GM23248 (cell line): ENCODE data around the gene MACF1. TPM values are rescaled to one million over a fixed set of nuclear protein-coding genes. Genes with fewer than 3 reads are reported as not detected.

Source experiments
- DNase-seq: peaks from one replicate; pipeline ENCODE4 v3.0.0-alpha.2; 2015
- H2AFZ ChIP-seq: fragments of 200-600 bp; sonication (generic); 2 replicates; pipeline ENCODE4 v1.6.1; 2016; ENCODE audit warnings: antibody characterized with exemption
- H3F3A ChIP-seq: fragments of 200-600 bp; sonication (generic); 2 replicates; pipeline ENCODE4 v1.6.1; 2016; ENCODE audit warnings: mild to moderate bottlenecking, antibody characterized with exemption, mixed run types; ENCODE audit not compliant: insufficient read depth
- H3K27ac ChIP-seq: fragments of 200-600 bp; sonication (generic); 2 replicates; pipeline ENCODE4 v1.5.1; 2016; ENCODE audit warnings: mild to moderate bottlenecking
- H3K27me3 ChIP-seq: fragments of 200-600 bp; sonication (generic); replicated peaks from 2 replicates; pipeline ENCODE4 v1.6.1; 2016; ENCODE audit warnings: mild to moderate bottlenecking; ENCODE audit not compliant: insufficient read depth
- H3K36me3 ChIP-seq: fragments of 200-600 bp; sonication (generic); 2 replicates; pipeline ENCODE4 v1.6.1; 2016; ENCODE audit warnings: low read depth, mild to moderate bottlenecking
- H3K4me1 ChIP-seq: fragments of 200-600 bp; sonication (generic); 2 replicates; pipeline ENCODE4 v1.6.1; 2016; ENCODE audit warnings: mild to moderate bottlenecking; ENCODE audit not compliant: insufficient read depth
- H3K4me2 ChIP-seq: fragments of 200-600 bp; sonication (generic); one replicate; pipeline ENCODE4 v1.6.1; 2016; ENCODE audit warnings: mild to moderate bottlenecking; ENCODE audit not compliant: unreplicated experiment
- H3K4me3 ChIP-seq: fragments of 200-600 bp; sonication (generic); 2 replicates; pipeline ENCODE4 v1.5.1; 2016; ENCODE audit warnings: mild to moderate bottlenecking
- H3K79me2 ChIP-seq: fragments of 200-600 bp; sonication (generic); 2 replicates; pipeline ENCODE4 v1.6.1; 2016; ENCODE audit warnings: mild to moderate bottlenecking; ENCODE audit not compliant: insufficient read depth
- H3K9ac ChIP-seq: fragments of 200-600 bp; sonication (generic); 2 replicates; pipeline ENCODE4 v1.6.1; 2016; ENCODE audit warnings: mild to moderate bottlenecking
- H3K9me2 ChIP-seq: fragments of 200-600 bp; sonication (generic); 2 replicates; pipeline ENCODE4 v1.6.1; 2016; ENCODE audit warnings: mixed run types, mild to moderate bottlenecking, moderate library complexity; ENCODE audit not compliant: insufficient read depth
- H3K9me3 ChIP-seq: fragments of 200-600 bp; sonication (generic); one replicate; pipeline ENCODE4 v1.6.1; 2017; ENCODE audit warnings: low read depth
- H4K20me1 ChIP-seq: fragments of 200-600 bp; sonication (generic); 2 replicates; pipeline ENCODE4 v1.6.0; 2016; ENCODE audit not compliant: insufficient read depth
- EZH2 ChIP-seq: fragments of 200-600 bp; sonication (generic); IDR thresholded peaks from 2 replicates; pipeline ENCODE4 v1.6.1; 2018; ENCODE audit warnings: antibody characterized with exemption, mild to moderate bottlenecking; ENCODE audit not compliant: insufficient read depth, poor library complexity, severe bottlenecking
- EZH2phosphoT487 ChIP-seq: fragments of 200-600 bp; sonication (generic); IDR thresholded peaks from 2 replicates; pipeline ENCODE4 v1.6.1; 2018; ENCODE audit warnings: antibody characterized with exemption, moderate library complexity, mild to moderate bottlenecking, low read depth; ENCODE audit not compliant: insufficient read depth
- WGBS, 2 experiments: methylation state at CpG; one replicate each; pipeline ENCODE4 v1.1.6; 2015 to 2017; ENCODE audit warnings: low lambda C conversion rate in 2 of 2, low coverage in 1 of 2; ENCODE audit errors: missing lambda C conversion rate in 2 of 2; 5-methylcytosine and 5-hydroxymethylcytosine counted together
- in situ Hi-C: fragments of 300-500 bp; cut with MboI; formaldehyde crosslinking; loops from 2 replicates; pipeline ENCODE4 v1.15.0; 2020
- polyA plus RNA-seq: library from polyadenylated mRNA; unstranded; fragments of >200 nt; fragmentation: Nextera tagmentation; extraction: Ambion mirVana; gene quantifications from 2 replicates; pipeline ENCODE4 v1.2.1, GENCODE V29; 2016
- total RNA-seq: library from RNA; depleted of rRNA; stranded (reverse); fragments of >200 nt; shearing (Covaris generic); gene quantifications from 2 replicates; pipeline ENCODE4 v1.2.3, GENCODE V29; 2014

Gene MACF1
- total and polyA plus RNA-seq, 2 experiments from 2014 or later = 55.1 to 177 TPM

DNA sequence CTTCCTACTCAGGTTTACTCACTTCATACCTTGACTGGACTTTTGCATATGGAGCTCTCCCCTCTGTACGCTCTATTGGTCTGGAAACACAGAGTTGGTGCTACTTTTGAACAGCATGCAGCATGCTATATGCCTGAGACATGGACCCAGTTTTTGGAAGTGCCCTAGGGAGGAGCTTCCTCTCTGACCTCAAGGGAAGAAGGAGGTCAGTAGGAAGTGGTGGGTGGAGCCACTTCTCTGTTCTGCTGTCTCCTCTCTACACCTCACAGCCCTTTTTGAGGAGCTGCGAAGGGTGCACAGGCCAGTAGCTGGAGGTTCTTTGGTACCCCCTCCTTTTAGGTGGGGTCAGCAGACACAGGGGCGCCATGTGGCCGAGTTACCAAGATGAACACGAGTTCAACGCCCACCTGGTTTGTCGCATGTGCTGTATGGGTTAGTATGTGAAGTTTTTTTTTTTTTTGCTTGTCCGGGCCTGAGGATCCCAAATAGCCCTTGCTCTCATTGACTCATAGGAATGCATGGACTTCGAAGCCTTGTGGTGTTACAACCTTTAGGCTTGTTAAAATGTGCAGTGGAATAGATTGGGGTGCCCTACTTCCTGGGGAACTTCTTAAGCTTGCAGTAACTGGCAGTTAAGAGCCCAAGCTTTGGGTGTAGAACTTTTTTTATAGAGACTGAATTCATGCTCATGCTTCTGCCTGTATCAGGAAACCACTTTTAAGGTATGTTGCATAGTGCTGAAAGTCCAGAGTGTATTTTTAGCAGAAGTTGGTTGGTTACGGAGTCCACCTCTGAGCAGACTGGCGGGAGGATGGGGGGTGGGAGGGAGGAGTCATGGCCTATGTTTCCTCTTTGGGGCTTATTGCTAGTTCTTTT is 10.7 kb downstream of the MACF1 start:
- no peaks in the 10 kb centered on the region for H3K36me3 ChIP-seq
- peaks cover 38% of the 10 kb centered on the region for H3K4me1 ChIP-seq
- no peak overlapping the region for H3K4me3 ChIP-seq
- no peak for TF ChIP-seq EZH2
- TF ChIP-seq EZH2phosphoT487 = no peak
- peak overlapping the region; percentile 55; the same call in 1 of the 2 replicates for H3K27ac ChIP-seq
- H3K9me2 ChIP-seq = no peaks in the 10 kb centered on the region
- no peak for DNase-seq
- in situ Hi-C loops = no loop called here
- H4K20me1 ChIP-seq = peaks cover 4% of the 10 kb centered on the region; the same call in 1 of the 2 replicates
- 94 to 97% methylated on average over 11 of the region's 11 CpGs for WGBS, 2 experiments
- H2AFZ ChIP-seq = no peak overlapping the region
- peaks cover 98% of the 10 kb centered on the region for H3K79me2 ChIP-seq
- no peaks in the 10 kb centered on the region for H3K9me3 ChIP-seq
- peaks cover 18% of the 10 kb centered on the region for H3F3A ChIP-seq
- H3K4me2 ChIP-seq = no peak overlapping the region
- no peaks in the 10 kb centered on the region for H3K27me3 ChIP-seq
- no peak overlapping the region for H3K9ac ChIP-seq

GRCh38 chr1:39216771-39217170 is 12.3 kb downstream of the MACF1 start:
- Histone ChIP-seq H3K79me2 (peaks cover 98% of the 10 kb centered on the region), H3K9ac (no peak overlapping the region), H3K27me3 (no peaks in the 10 kb centered on the region), H3K9me3 (no peaks in the 10 kb centered on the region), H3K36me3 (no peaks in the 10 kb centered on the region), H3F3A (peaks cover 18% of the 10 kb centered on the region), H3K27ac (no peak overlapping the region), H2AFZ (no peak overlapping the region), H4K20me1 (peaks cover 4% of the 10 kb centered on the region; the same call in 1 of the 2 replicates), H3K4me1 (peaks cover 38% of the 10 kb centered on the region), H3K4me3 (no peak overlapping the region), H3K9me2 (no peaks in the 10 kb centered on the region), H3K4me2 (no peak overlapping the region)
- TF ChIP-seq EZH2phosphoT487 (no peak), EZH2 (no peak)
- 69 to 85% methylated on average over 4 of the region's 4 CpGs for WGBS, 2 experiments
- in situ Hi-C loops = no loop called here
- DNase-seq = no peak

DNA sequence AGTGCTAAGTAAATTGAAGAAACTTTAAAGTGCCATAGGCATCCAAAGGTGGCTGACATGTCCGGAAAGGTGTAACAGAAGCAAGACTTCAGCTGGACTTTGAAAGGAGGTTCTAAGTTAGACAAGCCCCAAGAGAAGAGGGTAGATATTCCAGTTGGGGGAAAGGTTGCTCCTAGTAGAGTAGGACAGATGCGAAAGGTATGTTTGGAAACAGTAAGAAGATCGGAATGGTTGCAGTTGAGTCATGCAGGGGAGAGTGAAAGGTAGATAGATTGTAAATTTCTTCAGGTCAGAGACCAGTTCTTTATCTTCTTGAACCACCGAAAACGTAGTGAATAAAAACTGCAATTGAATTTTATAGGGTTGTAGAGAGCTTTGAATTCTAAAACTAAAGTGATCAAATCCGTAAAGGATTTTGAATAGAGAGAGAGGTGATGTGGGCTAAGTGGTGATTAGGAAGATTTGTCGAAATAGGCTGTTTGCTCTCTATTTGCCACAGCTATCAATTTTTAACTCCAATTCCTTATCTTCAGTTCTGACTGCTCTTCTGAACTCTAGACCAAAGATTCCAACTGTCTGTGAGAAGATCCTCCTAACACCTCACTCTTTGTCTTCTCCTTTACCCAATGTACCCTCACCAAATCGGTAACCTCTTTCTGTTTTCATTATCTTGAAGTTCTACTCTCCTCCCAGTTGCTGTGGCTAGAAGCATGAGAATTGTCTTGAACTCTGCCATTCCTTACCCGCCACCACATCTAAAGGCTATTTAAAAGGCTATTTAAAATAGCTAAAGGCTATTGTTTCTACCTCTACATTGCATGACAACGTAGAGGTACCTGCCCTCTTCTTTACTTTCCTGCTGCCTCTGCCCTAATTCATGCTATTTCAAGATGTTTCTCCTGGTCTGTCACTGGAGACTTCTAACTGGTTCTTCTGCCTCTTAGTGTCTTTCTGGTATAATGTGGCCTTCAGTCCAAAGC is 16.7 kb downstream of the MACF1 start:
- in situ Hi-C loops = no loop called here
- Histone ChIP-seq H3K9me2 (no peaks in the 10 kb centered on the region), H3K4me2 (no peak overlapping the region), H3K9me3 (no peaks in the 10 kb centered on the region), H3K4me1 (0 out of 2 replicates have a peak, but pooled peaks cover 8% of the 10 kb centered on the region), H3K79me2 (peaks cover 97% of the 10 kb centered on the region), H3K36me3 (no peaks in the 10 kb centered on the region), H2AFZ (no peak overlapping the region), H4K20me1 (peaks cover 4% of the 10 kb centered on the region; the same call in 1 of the 2 replicates), H3K9ac (no peak overlapping the region), H3K4me3 (no peak overlapping the region), H3K27me3 (no peaks in the 10 kb centered on the region), H3F3A (no peaks in the 10 kb centered on the region), H3K27ac (no peak overlapping the region)
- 92 to 94% methylated on average over 10 of the region's 10 CpGs for WGBS, 2 experiments
- DNase-seq = no peak
- TF ChIP-seq EZH2phosphoT487 (no peak), EZH2 (no peak)

- Histone ChIP-seq H3K27me3 (no peaks in the 10 kb centered on the region), H3K9ac (no peak overlapping the region), H4K20me1 (peaks cover 5% of the 10 kb centered on the region; the same call in 1 of the 2 replicates), H3K9me2 (no peaks in the 10 kb centered on the region), H3K36me3 (no peaks in the 10 kb centered on the region), H3K79me2 (peaks cover 97% of the 10 kb centered on the region), H2AFZ (no peak overlapping the region), H3K4me1 (0 out of 2 replicates have a peak, but pooled peaks cover 8% of the 10 kb centered on the region), H3K4me2 (no peak overlapping the region), H3F3A (no peaks in the 10 kb centered on the region), H3K27ac (no peak overlapping the region), H3K9me3 (no peaks in the 10 kb centered on the region), H3K4me3 (no peak overlapping the region)
- in situ Hi-C loops = no loop called here
- no peak for TF ChIP-seq EZH2
- DNase-seq = no peak
Measured at GRCh38 chr1:39224295-39224829, 19.9 kb downstream of the MACF1 start.
